ENCODE measurements around the gene KLHL20. TPM values are rescaled to one million over a fixed set of nuclear protein-coding genes. Genes with fewer than 3 reads are reported as not detected.

The KLHL20 gene
- total and polyA plus RNA-seq, 2 experiments from 2014 or later, result 22.7 to 27.9 TPM

- 95 to 100% methylated on average over 1 of the region's 1 CpG for WGBS, 2 experiments (ENCODE audit: low coverage in 1 of 2, low lambda C conversion rate in 2 of 2, missing lambda C conversion rate in 2 of 2)
- Histone ChIP-seq H3K36me3 (ENCODE audit: low read depth) (peaks cover 8% of the 10 kb centered on the region; the same call in 1 of the 2 replicates), H3K27ac (no peak overlapping the region), H3K9me3 (ENCODE audit: low read depth) (no peaks in the 10 kb centered on the region), H3K4me2 (ENCODE audit: unreplicated experiment) (no peak overlapping the region), H4K20me1 (ENCODE audit: insufficient read depth) (no peaks in the 10 kb centered on the region), H3K9me2 (ENCODE audit: insufficient read depth) (no peaks in the 10 kb centered on the region), H3K4me1 (ENCODE audit: insufficient read depth) (peaks cover 15% of the 10 kb centered on the region), H3K9ac (no peak overlapping the region), H3K4me3 (no peak overlapping the region), H2AFZ (no peak overlapping the region), H3K79me2 (ENCODE audit: insufficient read depth) (peaks cover 100% of the 10 kb centered on the region), H3K27me3 (replicated peaks; ENCODE audit: insufficient read depth) (no peaks in the 10 kb centered on the region), H3F3A (ENCODE audit: insufficient read depth) (no peaks in the 10 kb centered on the region)
- in situ Hi-C loops (cut with MboI), result no loop called here
- TF ChIP-seq EZH2 (IDR thresholded peaks at IDR 0.05; ENCODE audit: insufficient read depth, poor library complexity, severe bottlenecking) (no peak), EZH2phosphoT487 (IDR thresholded peaks at IDR 0.05; ENCODE audit: insufficient read depth, low read depth) (no peak)
- DNase-seq, result no peak
Observed at GRCh38 chr1:173818459-173818858, 103.7 kb downstream of the KLHL20 start.

- Histone ChIP-seq H3K4me2 (ENCODE audit: unreplicated experiment) (no peak overlapping the region), H3K9me3 (ENCODE audit: low read depth) (no peaks in the 10 kb centered on the region), H3K27me3 (replicated peaks; ENCODE audit: insufficient read depth) (no peaks in the 10 kb centered on the region), H3F3A (ENCODE audit: insufficient read depth) (no peaks in the 10 kb centered on the region), H3K9me2 (ENCODE audit: insufficient read depth) (no peaks in the 10 kb centered on the region), H2AFZ (no peak overlapping the region), H3K27ac (no peak overlapping the region), H3K79me2 (ENCODE audit: insufficient read depth) (peaks cover 73% of the 10 kb centered on the region), H3K4me3 (no peak overlapping the region), H4K20me1 (ENCODE audit: insufficient read depth) (no peaks in the 10 kb centered on the region), H3K36me3 (ENCODE audit: low read depth) (peaks cover 8% of the 10 kb centered on the region; the same call in 1 of the 2 replicates), H3K4me1 (ENCODE audit: insufficient read depth) (peaks cover 15% of the 10 kb centered on the region), H3K9ac (no peak overlapping the region)
- 96 to 98% methylated on average over 4 of the region's 4 CpGs for WGBS, 2 experiments (ENCODE audit: low coverage in 1 of 2, low lambda C conversion rate in 2 of 2, missing lambda C conversion rate in 2 of 2)
- in situ Hi-C loops (cut with MboI), result no loop called here
- TF ChIP-seq EZH2phosphoT487 (IDR thresholded peaks at IDR 0.05; ENCODE audit: insufficient read depth, low read depth), result no peak
- TF ChIP-seq EZH2 (IDR thresholded peaks at IDR 0.05; ENCODE audit: insufficient read depth, poor library complexity, severe bottlenecking), result no peak
- DNase-seq, result no peak
Observed at GRCh38 chr1:173821680-173822079, 106.9 kb downstream of the KLHL20 start.

- no peaks in the 10 kb centered on the region for H3K9me2 ChIP-seq (ENCODE audit: insufficient read depth)
- no peaks in the 10 kb centered on the region for H3F3A ChIP-seq (ENCODE audit: insufficient read depth)
- peak overlapping the region; percentile 81 for H2AFZ ChIP-seq
- peak; percentile 63 for DNase-seq
- in situ Hi-C loops (cut with MboI), result no loop called here
- 0 to 1% methylated on average over 21 to 25 of the region's 25 CpGs for WGBS, 2 experiments (ENCODE audit: low coverage in 1 of 2, low lambda C conversion rate in 2 of 2, missing lambda C conversion rate in 2 of 2)
- no peaks in the 10 kb centered on the region for H3K27me3 ChIP-seq (replicated peaks; ENCODE audit: insufficient read depth)
- H3K36me3 ChIP-seq (ENCODE audit: low read depth), result 0 out of 2 replicates have a peak, but pooled peaks cover 4% of the 10 kb centered on the region
- peak overlapping the region; percentile 94 for H3K27ac ChIP-seq
- peaks cover 51% of the 10 kb centered on the region for H3K79me2 ChIP-seq (ENCODE audit: insufficient read depth)
- H4K20me1 ChIP-seq (ENCODE audit: insufficient read depth), result no peaks in the 10 kb centered on the region
- TF ChIP-seq EZH2phosphoT487 (IDR thresholded peaks at IDR 0.05; ENCODE audit: insufficient read depth, low read depth) (no peak), EZH2 (IDR thresholded peaks at IDR 0.05; ENCODE audit: insufficient read depth, poor library complexity, severe bottlenecking) (no peak)
- H3K4me1 ChIP-seq (ENCODE audit: insufficient read depth), result peaks cover 15% of the 10 kb centered on the region
- H3K9me3 ChIP-seq (ENCODE audit: low read depth), result no peaks in the 10 kb centered on the region
- H3K4me3 ChIP-seq, result peak overlapping the region; percentile 93
- H3K4me2 ChIP-seq (ENCODE audit: unreplicated experiment), result peak overlapping the region; percentile 90
- peak overlapping the region; percentile 92 for H3K9ac ChIP-seq
Observed at GRCh38 chr1:173823781-173824314, 109.1 kb downstream of the KLHL20 start.

GRCh38 chr1:173824315-173825081 lies 109.7 kb downstream of the KLHL20 start, which contains the start of the genes CENPL and DARS2:
CENPL (minus strand) TSS chr1:173824883; CDS start chr1:173811299, 13,584 bp downstream.
DARS2 (plus strand) TSS chr1:173824673; CDS start chr1:173825230, 557 bp downstream.
- peak within 1 kb of the TSS; percentile 81 for H2AFZ ChIP-seq
- in situ Hi-C loops (cut with MboI), result loop anchor here (25.0 kb wide), 1 partner anchor 1087 kb away; no protein-coding TSS in a partner anchor
- H3K79me2 ChIP-seq (ENCODE audit: insufficient read depth), result peaks cover 45% of the 10 kb centered on the region
- no peak for TF ChIP-seq EZH2phosphoT487 (IDR thresholded peaks at IDR 0.05; ENCODE audit: insufficient read depth, low read depth)
- TF ChIP-seq EZH2 (IDR thresholded peaks at IDR 0.05; ENCODE audit: insufficient read depth, poor library complexity, severe bottlenecking), result no peak
- H4K20me1 ChIP-seq (ENCODE audit: insufficient read depth), result no peaks in the 10 kb centered on the region
- H3K4me2 ChIP-seq (ENCODE audit: unreplicated experiment), result peak within 1 kb of the TSS; percentile 94
- H3K9ac ChIP-seq, result peak within 1 kb of the TSS; percentile 92
- 1 to 2% methylated on average over 55 of the region's 55 CpGs for WGBS, 2 experiments (ENCODE audit: low coverage in 1 of 2, low lambda C conversion rate in 2 of 2, missing lambda C conversion rate in 2 of 2)
- H3K9me3 ChIP-seq (ENCODE audit: low read depth), result no peaks in the 10 kb centered on the region
- H3K27me3 ChIP-seq (replicated peaks; ENCODE audit: insufficient read depth), result no peaks in the 10 kb centered on the region
- H3K36me3 ChIP-seq (ENCODE audit: low read depth), result no peaks in the 10 kb centered on the region
- no peaks in the 10 kb centered on the region for H3F3A ChIP-seq (ENCODE audit: insufficient read depth)
- no peaks in the 10 kb centered on the region for H3K9me2 ChIP-seq (ENCODE audit: insufficient read depth)
- H3K27ac ChIP-seq, result peak within 1 kb of the TSS; percentile 94
- DNase-seq, result peak; percentile 100
- H3K4me3 ChIP-seq, result peak within 1 kb of the TSS; percentile 93
- peaks cover 15% of the 10 kb centered on the region for H3K4me1 ChIP-seq (ENCODE audit: insufficient read depth)

Data from GM23248 (cell line).